OCI-LY1 (cell line): Measurements from ENCODE around the gene GSE1.

ENCODE experiments used
- H2AFZ ChIP-seq: fragments of 200-600 bp; sonication (generic), shearing (Covaris generic); 2 replicates; pipeline ENCODE4 v1.6.0; 2014; ENCODE audit warnings: antibody characterized with exemption, mild to moderate bottlenecking, low read length
- H3F3A ChIP-seq: fragments of 200-600 bp; sonication (generic), shearing (Covaris generic); 2 replicates; pipeline ENCODE4 v1.6.0; 2014; ENCODE audit warnings: mild to moderate bottlenecking, antibody characterized with exemption, low read length, moderate library complexity; ENCODE audit not compliant: insufficient read depth
- H3K27ac ChIP-seq: fragments of 200-600 bp; sonication (generic); 2 replicates; pipeline ENCODE4 v1.5.1; 2014; ENCODE audit warnings: low read length, mixed run types, mild to moderate bottlenecking, low read depth; ENCODE audit not compliant: poor library complexity, severe bottlenecking
- H3K27me3 ChIP-seq: fragments of 200-600 bp; sonication (generic); 2 replicates; pipeline ENCODE4 v1.6.0; 2014; ENCODE audit warnings: antibody characterized with exemption, mild to moderate bottlenecking, low read length, moderate library complexity; ENCODE audit not compliant: insufficient read depth
- H3K36me3 ChIP-seq: fragments of 200-600 bp; sonication (generic); 2 replicates; pipeline ENCODE4 v1.6.1; 2014; ENCODE audit warnings: mild to moderate bottlenecking, antibody characterized with exemption, low read length, moderate library complexity, mixed read lengths; ENCODE audit not compliant: insufficient read depth
- H3K4me1 ChIP-seq: fragments of 200-600 bp; sonication (generic); 2 replicates; pipeline ENCODE4 v1.5.1; 2014; ENCODE audit warnings: mild to moderate bottlenecking, low read length, moderate library complexity; ENCODE audit not compliant: insufficient read depth, severe bottlenecking
- H3K4me2 ChIP-seq: fragments of 200-600 bp; sonication (generic), shearing (Covaris generic); 2 replicates; pipeline ENCODE4 v1.6.1; 2014; ENCODE audit warnings: low read length
- H3K4me3 ChIP-seq: fragments of 200-600 bp; sonication (generic); 2 replicates; pipeline ENCODE4 v1.5.1; 2014; ENCODE audit warnings: low read length, low read depth, mild to moderate bottlenecking, mixed read lengths; ENCODE audit not compliant: poor library complexity, severe bottlenecking
- H3K79me2 ChIP-seq: fragments of 200-600 bp; shearing (Covaris generic); 2 replicates; pipeline ENCODE4 v1.6.1; 2016; ENCODE audit warnings: mixed run types, low read length, mixed read lengths; ENCODE audit not compliant: insufficient read depth
- H3K9ac ChIP-seq: fragments of 200-600 bp; sonication (generic), shearing (Covaris generic); 2 replicates; pipeline ENCODE4 v1.6.1; 2014; ENCODE audit warnings: mild to moderate bottlenecking, low read length, mixed read lengths
- H3K9me2 ChIP-seq: fragments of 200-600 bp; sonication (generic), shearing (Covaris generic); 2 replicates; pipeline ENCODE4 v1.6.1; 2014; ENCODE audit warnings: low read depth, mild to moderate bottlenecking, low read length, mixed read lengths
- H3K9me3 ChIP-seq: fragments of 200-600 bp; shearing (Covaris generic); 2 replicates; pipeline ENCODE4 v1.6.1; 2014; ENCODE audit warnings: low read length, mixed read lengths
- H4K20me1 ChIP-seq: fragments of 200-600 bp; sonication (generic), shearing (Covaris generic); 2 replicates; pipeline ENCODE4 v1.6.0; 2016; ENCODE audit warnings: mild to moderate bottlenecking, low read length; ENCODE audit not compliant: insufficient read depth
- EZH2 ChIP-seq: fragments of 200-600 bp; sonication (generic), shearing (Covaris generic); IDR thresholded peaks from 2 replicates; pipeline ENCODE4 v1.8.0; 2017; ENCODE audit warnings: borderline replicate concordance, mixed run types, mild to moderate bottlenecking, antibody characterized with exemption, low read length, moderate library complexity, mixed read lengths
- TF ChIP-seq, protein P1 (sequence below): fragments of 200-600 bp; sonication (generic), shearing (Covaris generic); IDR thresholded peaks from 2 replicates; pipeline ENCODE4 v1.5.1; 2017; ENCODE audit warnings: mild to moderate bottlenecking, antibody characterized with exemption, low read length, moderate library complexity, mixed read lengths

GSE1 gene

DNA sequence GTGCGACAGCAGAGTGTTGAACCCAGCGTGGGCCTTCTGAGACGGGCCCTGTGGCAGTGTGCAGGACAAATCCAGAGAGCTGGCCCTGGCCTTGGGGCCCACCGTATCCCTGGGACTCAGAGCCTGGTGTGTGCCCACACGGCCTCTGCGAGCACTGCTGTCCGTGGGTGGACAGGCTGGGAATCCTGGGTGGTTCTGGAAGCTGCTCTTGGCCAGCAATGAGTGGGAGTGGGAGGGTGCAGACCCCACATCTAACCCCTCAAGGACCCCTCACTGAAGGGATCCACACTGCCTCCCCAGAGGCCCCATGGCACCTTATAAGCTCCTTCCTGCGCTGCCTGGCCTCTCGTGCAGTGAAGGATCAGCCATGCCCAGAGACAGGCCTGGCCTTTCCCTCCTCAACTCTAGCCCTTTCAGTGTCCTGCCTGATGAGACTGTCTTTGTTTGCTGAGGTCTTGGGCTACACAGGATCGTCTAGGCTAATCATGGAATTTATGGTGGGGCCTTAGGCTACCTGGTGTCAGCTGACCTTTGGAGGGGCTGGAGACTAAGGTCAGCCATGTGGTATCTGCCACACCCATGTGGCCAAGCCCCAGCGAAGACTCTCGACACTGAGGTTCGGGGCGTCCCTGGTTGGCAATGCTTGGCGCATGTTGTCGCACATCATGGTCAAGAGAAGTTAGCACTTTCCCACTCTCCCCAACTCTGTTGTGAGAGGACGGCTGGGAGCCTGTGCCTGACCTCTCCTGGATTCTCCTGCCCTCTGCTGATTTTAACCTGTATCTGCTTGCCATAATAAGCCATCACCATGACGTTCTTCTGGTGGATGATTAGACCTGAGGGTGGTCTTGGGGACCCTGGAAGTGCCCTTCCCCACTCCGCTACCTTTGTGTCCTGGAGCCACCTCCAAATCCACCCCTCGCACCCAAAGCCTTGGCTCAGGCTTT lies 92.1 kb downstream of the GSE1 start:
- Histone ChIP-seq H3K27ac (no peak overlapping the region), H3K79me2 (no peaks in the 10 kb centered on the region), H3F3A (no peaks in the 10 kb centered on the region), H3K9ac (no peak overlapping the region), H3K4me3 (no peak overlapping the region), H3K4me2 (no peak overlapping the region), H3K9me3 (no peaks in the 10 kb centered on the region), H3K4me1 (no peaks in the 10 kb centered on the region), H3K36me3 (no peaks in the 10 kb centered on the region), H3K9me2 (no peaks in the 10 kb centered on the region), H4K20me1 (no peaks in the 10 kb centered on the region), H3K27me3 (peaks cover 4% of the 10 kb centered on the region; the same call in 1 of the 2 replicates), H2AFZ (no peak overlapping the region)
- TF ChIP-seq EZH2 = no peak
- TF ChIP-seq, protein P1, sequence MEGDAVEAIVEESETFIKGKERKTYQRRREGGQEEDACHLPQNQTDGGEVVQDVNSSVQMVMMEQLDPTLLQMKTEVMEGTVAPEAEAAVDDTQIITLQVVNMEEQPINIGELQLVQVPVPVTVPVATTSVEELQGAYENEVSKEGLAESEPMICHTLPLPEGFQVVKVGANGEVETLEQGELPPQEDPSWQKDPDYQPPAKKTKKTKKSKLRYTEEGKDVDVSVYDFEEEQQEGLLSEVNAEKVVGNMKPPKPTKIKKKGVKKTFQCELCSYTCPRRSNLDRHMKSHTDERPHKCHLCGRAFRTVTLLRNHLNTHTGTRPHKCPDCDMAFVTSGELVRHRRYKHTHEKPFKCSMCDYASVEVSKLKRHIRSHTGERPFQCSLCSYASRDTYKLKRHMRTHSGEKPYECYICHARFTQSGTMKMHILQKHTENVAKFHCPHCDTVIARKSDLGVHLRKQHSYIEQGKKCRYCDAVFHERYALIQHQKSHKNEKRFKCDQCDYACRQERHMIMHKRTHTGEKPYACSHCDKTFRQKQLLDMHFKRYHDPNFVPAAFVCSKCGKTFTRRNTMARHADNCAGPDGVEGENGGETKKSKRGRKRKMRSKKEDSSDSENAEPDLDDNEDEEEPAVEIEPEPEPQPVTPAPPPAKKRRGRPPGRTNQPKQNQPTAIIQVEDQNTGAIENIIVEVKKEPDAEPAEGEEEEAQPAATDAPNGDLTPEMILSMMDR = peak; percentile 6; the same call in 1 of the 2 replicates

DNA sequence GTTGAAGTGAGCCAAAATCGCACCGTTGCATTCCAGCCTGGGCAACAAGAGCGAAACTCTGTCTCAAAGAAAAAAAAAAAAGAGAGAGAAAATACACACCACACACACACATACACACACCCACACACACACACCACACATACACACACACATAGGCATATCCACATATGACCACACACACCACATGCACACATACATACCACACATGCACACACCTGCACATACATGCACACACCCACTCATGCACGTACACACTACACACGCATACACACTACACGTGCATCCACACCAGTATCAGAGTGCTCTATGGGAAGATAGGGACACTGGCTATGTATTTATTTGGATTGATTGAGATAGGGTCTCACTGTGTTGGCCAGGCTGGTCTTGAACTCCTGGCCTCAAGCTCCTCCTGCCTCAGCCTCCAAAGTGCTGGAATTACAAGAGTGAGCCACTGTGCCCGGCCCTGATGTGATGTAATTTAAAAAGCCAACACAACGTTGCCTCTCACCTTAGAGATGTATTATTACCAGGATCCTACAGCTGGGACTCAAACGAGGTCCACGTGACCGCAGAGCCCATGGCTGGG lies 93.4 kb downstream of the GSE1 start:
- Histone ChIP-seq H3K4me1 (no peaks in the 10 kb centered on the region), H3K79me2 (no peaks in the 10 kb centered on the region), H3K27me3 (peaks cover 12% of the 10 kb centered on the region; the same call in 1 of the 2 replicates), H2AFZ (no peak overlapping the region), H3K27ac (no peak overlapping the region), H3K4me3 (no peak overlapping the region), H3F3A (no peaks in the 10 kb centered on the region), H3K9ac (no peak overlapping the region), H3K36me3 (no peaks in the 10 kb centered on the region), H3K9me3 (no peaks in the 10 kb centered on the region), H3K9me2 (no peaks in the 10 kb centered on the region), H4K20me1 (no peaks in the 10 kb centered on the region), H3K4me2 (no peak overlapping the region)
- TF ChIP-seq, protein P1 = no peak
- TF ChIP-seq EZH2 = no peak

DNA sequence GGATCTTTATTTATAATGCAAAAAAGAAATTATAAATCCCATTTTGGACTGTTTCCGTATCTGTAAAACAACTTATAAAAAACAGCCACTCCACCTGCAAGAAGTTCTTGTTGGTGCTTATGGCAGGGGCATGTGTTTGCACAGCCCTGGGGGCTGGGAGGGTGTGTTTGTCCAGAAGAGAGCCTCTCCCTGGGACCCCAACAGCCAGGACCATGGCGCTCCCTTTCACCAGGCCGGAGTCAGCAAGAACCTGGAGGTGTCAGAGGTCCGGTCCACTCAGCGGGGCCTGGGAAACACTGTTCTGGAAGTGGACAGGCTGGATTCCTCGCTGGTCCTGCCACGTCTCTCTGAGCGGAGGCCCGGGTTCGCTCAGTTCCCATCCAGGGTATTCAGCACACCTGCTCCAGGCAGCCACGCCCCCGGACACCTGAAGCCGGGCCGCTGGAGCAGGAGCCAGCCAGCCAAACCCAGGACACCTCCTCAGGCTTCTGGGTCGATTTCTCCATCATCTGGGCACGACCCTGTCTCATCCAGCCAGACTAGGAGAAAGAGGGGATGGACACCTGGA lies 94.5 kb downstream of the GSE1 start:
- H3K4me1 ChIP-seq = no peaks in the 10 kb centered on the region
- no peaks in the 10 kb centered on the region for H3K9me2 ChIP-seq
- no peaks in the 10 kb centered on the region for H3F3A ChIP-seq
- peaks cover 17% of the 10 kb centered on the region; the same call in 1 of the 2 replicates for H3K27me3 ChIP-seq
- no peak overlapping the region for H3K4me3 ChIP-seq
- no peaks in the 10 kb centered on the region for H3K79me2 ChIP-seq
- H3K36me3 ChIP-seq = peaks cover 5% of the 10 kb centered on the region; the same call in 1 of the 2 replicates
- H4K20me1 ChIP-seq = no peaks in the 10 kb centered on the region
- H3K27ac ChIP-seq = no peak overlapping the region
- H3K9ac ChIP-seq = no peak overlapping the region
- TF ChIP-seq EZH2 = no peak
- TF ChIP-seq, protein P1 = no peak
- H3K9me3 ChIP-seq = 0 out of 2 replicates have a peak, but pooled peaks cover 4% of the 10 kb centered on the region
- H3K4me2 ChIP-seq = no peak overlapping the region
- no peak overlapping the region for H2AFZ ChIP-seq
